ENCODE data around the gene TMEM39B. TPM values are rescaled to one million over a fixed set of nuclear protein-coding genes. Genes with fewer than 3 reads are reported as not detected.

TMEM39B gene
- total RNA-seq (2021; ENCODE audit: unreplicated experiment) (22.8 TPM), Bru-seq, nascent RNA (percentile 58 among the genes with signal in this experiment), BruChase-seq, experiment 1, labeled RNA remaining after a 6-hour chase (percentile 64 among the genes with signal in this experiment), BruChase-seq, experiment 2, labeled RNA remaining after a 2-hour chase (percentile 64 among the genes with signal in this experiment)
- 28.0 and 29.2 TPM in 2 replicates for polyA plus RNA-seq (2012)
- long read RNA-seq, transcript TMEM39B-201 (9 exons, 1,813 nt) = minor isoform, 5 of 32 reads
- long read RNA-seq, transcript TMEM39B-203 (7 exons, 1,538 nt) = major isoform, 7 of 32 reads
- long read RNA-seq, partial matches to known transcripts = 16 of 32 reads
- long read RNA-seq, other reads (novel, unspliced or antisense) = 4 of 32 reads

DNA sequence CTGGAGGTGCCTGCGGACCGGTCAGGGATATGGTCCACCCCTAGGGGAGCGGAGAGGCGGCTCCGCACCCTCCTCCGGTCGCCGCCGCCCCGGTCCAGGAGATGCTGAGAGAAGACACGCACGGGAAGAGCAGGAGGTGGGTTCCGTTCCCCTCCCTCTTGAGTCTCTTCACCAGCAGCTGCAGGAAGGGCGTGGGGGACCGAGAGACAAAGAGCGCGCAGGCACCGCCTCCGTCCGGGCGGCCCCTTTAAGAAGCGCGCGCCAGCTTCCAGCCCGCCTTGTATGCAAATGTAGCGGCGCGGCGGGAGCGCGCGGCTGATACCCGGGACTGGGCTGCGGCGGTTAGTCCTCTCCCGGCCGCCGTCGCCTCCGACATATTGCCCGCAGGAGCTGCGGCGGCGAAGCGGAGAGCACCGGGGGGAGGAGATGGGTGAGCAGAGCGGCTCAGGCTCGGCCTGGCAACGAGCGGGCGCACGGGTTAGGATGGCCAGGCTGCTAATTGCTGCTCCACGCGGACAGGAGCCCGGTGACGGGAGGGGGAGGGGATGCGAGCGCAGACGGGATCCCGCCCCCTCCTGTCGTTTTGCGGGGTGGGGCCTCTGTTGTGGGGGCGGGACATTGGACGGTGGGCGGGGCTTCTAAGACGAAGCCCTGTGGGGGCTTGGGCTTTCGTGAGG is at the start of gene TMEM39B:
Gene TMEM39B, plus strand, starts transcription at position 318 of the 677 bp plus-strand sequence. Its CDS starts 109 bp downstream, at position 427.
- RAD21 ChIA-PET (ENCODE audit: low non-redundant PET in 1 of 2, low total read pairs in 2 of 2, uncharacterized antibody in 2 of 2, unreplicated experiment in 2 of 2) = interaction anchor here in 1 of 2 experiments (1.0 kb wide), 1 partner anchor 35 kb away, joined by 6 read pairs; the partner anchor contains the start of gene KPNA6
- Histone ChIP-seq H3K9ac (ENCODE audit: low read length) (peak within 1 kb of the TSS; percentile 69), H3K4me1 (ENCODE audit: control insufficient read depth in 1 of 2, insufficient read depth in 2 of 2, low read length in 2 of 2) (peaks cover 22 to 25% of the 10 kb centered on the region in 2 experiments), H3K27me3 (ENCODE audit: insufficient read depth, low read length) (no peaks in the 10 kb centered on the region), H3K36me3 (ENCODE audit: control insufficient read depth in 1 of 2, insufficient read depth in 2 of 2, low read length in 2 of 2) (peaks cover 13 to 14% of the 10 kb centered on the region in 2 experiments; a peak in 3 of 4 replicates), H3K4me2 (ENCODE audit: low read length) (peak within 1 kb of the TSS; percentile 94), H3K79me2 (ENCODE audit: insufficient read depth, low read length) (peaks cover 13% of the 10 kb centered on the region), H3K9me2 (ENCODE audit: insufficient read depth) (no peaks in the 10 kb centered on the region), H2AFZ (ENCODE audit: low read depth, low read length, poor library complexity, severe bottlenecking) (peak within 1 kb of the TSS; percentile 88), H3K9me3 (ENCODE audit: control insufficient read depth in 1 of 2, insufficient read depth in 1 of 2, low read depth in 1 of 2, low read length in 2 of 2) (no peaks in the 10 kb centered on the region), H3K27ac (ENCODE audit: low read depth, low read length) (peak within 1 kb of the TSS; percentile 88), H3K4me3 (replicated peaks in 1 of 2; ENCODE audit: low read depth in 1 of 2, low read length in 2 of 2) (peak within 1 kb of the TSS; percentile 76 to 80), H4K20me1 (ENCODE audit: insufficient read depth) (no peaks in the 10 kb centered on the region)
- peak; percentile 81 for TF ChIP-seq TCF7L2 (IDR thresholded peaks at IDR 0.05; ENCODE audit: borderline replicate concordance, extremely low read depth, insufficient read depth, insufficient read length)
- peak; percentile 86 for TF ChIP-seq YY1 (IDR thresholded peaks at IDR 0.05; ENCODE audit: extremely low read depth, insufficient replicate concordance, low read depth, low read length)
- TF ChIP-seq, protein P1, sequence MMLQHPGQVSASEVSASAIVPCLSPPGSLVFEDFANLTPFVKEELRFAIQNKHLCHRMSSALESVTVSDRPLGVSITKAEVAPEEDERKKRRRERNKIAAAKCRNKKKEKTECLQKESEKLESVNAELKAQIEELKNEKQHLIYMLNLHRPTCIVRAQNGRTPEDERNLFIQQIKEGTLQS (IDR thresholded peaks at IDR 0.05) = no peak
- TF ChIP-seq POLR2AphosphoS5 (IDR thresholded peaks at IDR 0.05; ENCODE audit: low read depth, low read length) = peak; percentile 73
- TF ChIP-seq POLR2A (IDR thresholded peaks at IDR 0.05; ENCODE audit: borderline replicate concordance, extremely low read depth, insufficient read depth, insufficient read length) = peak; percentile 30
- TF ChIP-seq, protein P2, sequence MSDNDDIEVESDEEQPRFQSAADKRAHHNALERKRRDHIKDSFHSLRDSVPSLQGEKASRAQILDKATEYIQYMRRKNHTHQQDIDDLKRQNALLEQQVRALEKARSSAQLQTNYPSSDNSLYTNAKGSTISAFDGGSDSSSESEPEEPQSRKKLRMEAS (IDR thresholded peaks at IDR 0.05) = peak; percentile 88
- TF ChIP-seq SIN3A (IDR thresholded peaks at IDR 0.05; ENCODE audit: low read depth) = peak; percentile 58
- TF ChIP-seq, protein P3, sequence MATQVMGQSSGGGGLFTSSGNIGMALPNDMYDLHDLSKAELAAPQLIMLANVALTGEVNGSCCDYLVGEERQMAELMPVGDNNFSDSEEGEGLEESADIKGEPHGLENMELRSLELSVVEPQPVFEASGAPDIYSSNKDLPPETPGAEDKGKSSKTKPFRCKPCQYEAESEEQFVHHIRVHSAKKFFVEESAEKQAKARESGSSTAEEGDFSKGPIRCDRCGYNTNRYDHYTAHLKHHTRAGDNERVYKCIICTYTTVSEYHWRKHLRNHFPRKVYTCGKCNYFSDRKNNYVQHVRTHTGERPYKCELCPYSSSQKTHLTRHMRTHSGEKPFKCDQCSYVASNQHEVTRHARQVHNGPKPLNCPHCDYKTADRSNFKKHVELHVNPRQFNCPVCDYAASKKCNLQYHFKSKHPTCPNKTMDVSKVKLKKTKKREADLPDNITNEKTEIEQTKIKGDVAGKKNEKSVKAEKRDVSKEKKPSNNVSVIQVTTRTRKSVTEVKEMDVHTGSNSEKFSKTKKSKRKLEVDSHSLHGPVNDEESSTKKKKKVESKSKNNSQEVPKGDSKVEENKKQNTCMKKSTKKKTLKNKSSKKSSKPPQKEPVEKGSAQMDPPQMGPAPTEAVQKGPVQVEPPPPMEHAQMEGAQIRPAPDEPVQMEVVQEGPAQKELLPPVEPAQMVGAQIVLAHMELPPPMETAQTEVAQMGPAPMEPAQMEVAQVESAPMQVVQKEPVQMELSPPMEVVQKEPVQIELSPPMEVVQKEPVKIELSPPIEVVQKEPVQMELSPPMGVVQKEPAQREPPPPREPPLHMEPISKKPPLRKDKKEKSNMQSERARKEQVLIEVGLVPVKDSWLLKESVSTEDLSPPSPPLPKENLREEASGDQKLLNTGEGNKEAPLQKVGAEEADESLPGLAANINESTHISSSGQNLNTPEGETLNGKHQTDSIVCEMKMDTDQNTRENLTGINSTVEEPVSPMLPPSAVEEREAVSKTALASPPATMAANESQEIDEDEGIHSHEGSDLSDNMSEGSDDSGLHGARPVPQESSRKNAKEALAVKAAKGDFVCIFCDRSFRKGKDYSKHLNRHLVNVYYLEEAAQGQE (IDR thresholded peaks at IDR 0.05; ENCODE audit: low read depth) = no peak
- peak; percentile 78 for TF ChIP-seq EGR1 (IDR thresholded peaks at IDR 0.05; ENCODE audit: low read depth)
- TF ChIP-seq, protein P4, sequence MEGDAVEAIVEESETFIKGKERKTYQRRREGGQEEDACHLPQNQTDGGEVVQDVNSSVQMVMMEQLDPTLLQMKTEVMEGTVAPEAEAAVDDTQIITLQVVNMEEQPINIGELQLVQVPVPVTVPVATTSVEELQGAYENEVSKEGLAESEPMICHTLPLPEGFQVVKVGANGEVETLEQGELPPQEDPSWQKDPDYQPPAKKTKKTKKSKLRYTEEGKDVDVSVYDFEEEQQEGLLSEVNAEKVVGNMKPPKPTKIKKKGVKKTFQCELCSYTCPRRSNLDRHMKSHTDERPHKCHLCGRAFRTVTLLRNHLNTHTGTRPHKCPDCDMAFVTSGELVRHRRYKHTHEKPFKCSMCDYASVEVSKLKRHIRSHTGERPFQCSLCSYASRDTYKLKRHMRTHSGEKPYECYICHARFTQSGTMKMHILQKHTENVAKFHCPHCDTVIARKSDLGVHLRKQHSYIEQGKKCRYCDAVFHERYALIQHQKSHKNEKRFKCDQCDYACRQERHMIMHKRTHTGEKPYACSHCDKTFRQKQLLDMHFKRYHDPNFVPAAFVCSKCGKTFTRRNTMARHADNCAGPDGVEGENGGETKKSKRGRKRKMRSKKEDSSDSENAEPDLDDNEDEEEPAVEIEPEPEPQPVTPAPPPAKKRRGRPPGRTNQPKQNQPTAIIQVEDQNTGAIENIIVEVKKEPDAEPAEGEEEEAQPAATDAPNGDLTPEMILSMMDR (IDR thresholded peaks at IDR 0.05 in 2 of 3, conservative IDR thresholded peaks at IDR 0.05 in 1 of 3; ENCODE audit: borderline replicate concordance in 1 of 3, insufficient read depth in 1 of 3, low read depth in 2 of 3, low read length in 2 of 3) = no peak
- peak; percentile 66; the same call in 1 of the 2 replicates for TF ChIP-seq ZFX (IDR thresholded peaks at IDR 0.05)
- peak; percentile 81 for TF ChIP-seq SP1 (IDR thresholded peaks at IDR 0.05; ENCODE audit: low read depth)
- intact Hi-C loops (cut with micrococcal nuclease) = no loop called here
- CTCF ChIA-PET = interaction anchor here (0.9 to 2.8 kb wide), 5 partner anchors 10 to 485 kb away, joined by 3 to 15 read pairs (median 5); partner anchors contain the start of gene KPNA6
- POLR2A ChIA-PET = interaction anchor here (0.7 to 1.7 kb wide), 10 partner anchors 9 to 284 kb away, joined by 3 to 8 read pairs (median 4); partner anchors contain the start of genes KPNA6 and TXLNA
- DNase-seq (ENCODE audit: low read depth, low spot score) = peak; percentile 86
- ATAC-seq = peak; percentile 88
- BruUV-seq (replicated peaks) = no TSS peak

Data from HCT116 (cell line).